Transverse colon (tissue), 4 donors: Measurements from ENCODE around the gene GKAP1.
"Not testable (repeated sequence)": the region's sequence is repeated elsewhere in the genome, so short reads cannot be mapped to it uniquely, and the experiment has no call there.

ENCODE experiments used
- EP300 ChIP-seq: sonication (generic); formaldehyde crosslinking; IDR thresholded peaks from one replicate; pipeline ENCODE4 v1.6.1; 2017; ENCODE audit warnings: antibody characterized with exemption, low read depth
- POLR2AphosphoS5 ChIP-seq, 3 donors: sonication (generic); formaldehyde crosslinking; IDR thresholded peaks; one replicate each; pipeline ENCODE4 v1.6.1; 2016; ENCODE audit warnings: antibody characterized with exemption in 3 of 3
- TF ChIP-seq, protein P1 (sequence below), 5 experiments: fragments of 200-600 bp in 3 of 5; fragments of 450-650 bp in 2 of 5; sonication (generic) in 3 of 5; IDR thresholded peaks; 1 replicate in 2 of 5; 2 replicates in 3 of 5; pipeline ENCODE4 v1.5.1; 2016 to 2017; ENCODE audit warnings: antibody characterized with exemption in 5 of 5, inconsistent platforms in 3 of 5, mild to moderate bottlenecking in 2 of 5, moderate library complexity in 1 of 5

DNA sequence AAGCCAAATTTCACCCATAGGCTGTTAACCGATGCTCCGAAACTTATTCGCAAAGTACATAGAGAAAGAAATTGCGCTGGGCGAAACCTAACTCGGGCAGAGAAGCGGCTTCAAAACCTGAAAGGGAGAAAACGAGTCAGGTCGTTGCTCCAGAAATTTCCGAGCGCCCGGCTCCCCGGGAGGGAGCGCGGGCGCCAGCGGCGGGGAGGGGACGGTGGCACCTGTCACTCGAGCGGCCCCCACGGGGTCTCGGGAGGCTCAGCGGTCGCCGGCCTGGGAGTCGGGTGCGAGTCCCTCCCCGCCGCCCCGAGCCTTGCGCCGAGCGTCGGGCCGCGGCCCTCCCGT lies 586 bp downstream of the GKAP1 start:
- TF ChIP-seq, protein P1, sequence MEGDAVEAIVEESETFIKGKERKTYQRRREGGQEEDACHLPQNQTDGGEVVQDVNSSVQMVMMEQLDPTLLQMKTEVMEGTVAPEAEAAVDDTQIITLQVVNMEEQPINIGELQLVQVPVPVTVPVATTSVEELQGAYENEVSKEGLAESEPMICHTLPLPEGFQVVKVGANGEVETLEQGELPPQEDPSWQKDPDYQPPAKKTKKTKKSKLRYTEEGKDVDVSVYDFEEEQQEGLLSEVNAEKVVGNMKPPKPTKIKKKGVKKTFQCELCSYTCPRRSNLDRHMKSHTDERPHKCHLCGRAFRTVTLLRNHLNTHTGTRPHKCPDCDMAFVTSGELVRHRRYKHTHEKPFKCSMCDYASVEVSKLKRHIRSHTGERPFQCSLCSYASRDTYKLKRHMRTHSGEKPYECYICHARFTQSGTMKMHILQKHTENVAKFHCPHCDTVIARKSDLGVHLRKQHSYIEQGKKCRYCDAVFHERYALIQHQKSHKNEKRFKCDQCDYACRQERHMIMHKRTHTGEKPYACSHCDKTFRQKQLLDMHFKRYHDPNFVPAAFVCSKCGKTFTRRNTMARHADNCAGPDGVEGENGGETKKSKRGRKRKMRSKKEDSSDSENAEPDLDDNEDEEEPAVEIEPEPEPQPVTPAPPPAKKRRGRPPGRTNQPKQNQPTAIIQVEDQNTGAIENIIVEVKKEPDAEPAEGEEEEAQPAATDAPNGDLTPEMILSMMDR (IDR thresholded peaks at IDR 0.05): not testable (repeated sequence)
- TF ChIP-seq EP300; POLR2AphosphoS5 (IDR thresholded peaks at IDR 0.05): not testable (repeated sequence)
